H9 (cell line): ENCODE measurements around the gene TFF1. TPM values are rescaled to one million over a fixed set of nuclear protein-coding genes. Genes with fewer than 3 reads are reported as not detected.

ENCODE experiments used
- DNase-seq: peaks from one replicate; pipeline ENCODE4 v3.0.0-alpha.2; 2017
- H2AFZ ChIP-seq: one replicate; pipeline ENCODE4 v1.6.1; 2013; ENCODE audit warnings: mild to moderate bottlenecking, low read length, control low read depth, moderate library complexity
- H2AK5ac ChIP-seq: 2 replicates; pipeline ENCODE4 v1.6.1; 2013; ENCODE audit warnings: low read length, control low read depth, mixed read lengths; ENCODE audit not compliant: insufficient read length
- H2BK120ac ChIP-seq: one replicate; pipeline ENCODE4 v1.6.1; 2013; ENCODE audit warnings: low read depth, mild to moderate bottlenecking, low read length, control low read depth, inconsistent platforms; ENCODE audit not compliant: poor library complexity, severe bottlenecking
- H2BK12ac ChIP-seq: 2 replicates; pipeline ENCODE4 v1.6.1; 2013; ENCODE audit warnings: low read length, control low read depth, mixed read lengths, low read depth; ENCODE audit not compliant: insufficient read length
- H2BK15ac ChIP-seq: 2 replicates; pipeline ENCODE4 v1.6.1; 2013; ENCODE audit warnings: low read depth, low read length, control low read depth
- H2BK20ac ChIP-seq: one replicate; pipeline ENCODE4 v1.6.1; 2013; ENCODE audit warnings: low read depth, mild to moderate bottlenecking, low read length, control low read depth, inconsistent platforms; ENCODE audit not compliant: poor library complexity, severe bottlenecking
- H2BK5ac ChIP-seq: 2 replicates; pipeline ENCODE4 v1.6.1; 2013; ENCODE audit warnings: low read length, control low read depth, mixed read lengths; ENCODE audit not compliant: insufficient read length
- H3K14ac ChIP-seq: 2 replicates; pipeline ENCODE4 v1.6.1; 2013; ENCODE audit warnings: low read length, control low read depth; ENCODE audit not compliant: insufficient read depth
- H3K18ac ChIP-seq: 2 replicates; pipeline ENCODE4 v1.6.1; 2013; ENCODE audit warnings: low read depth, mild to moderate bottlenecking, mixed read lengths, low read length, control low read depth; ENCODE audit not compliant: insufficient read length
- H3K23ac ChIP-seq: 2 replicates; pipeline ENCODE4 v1.6.1; 2013; ENCODE audit warnings: low read length, control low read depth, mixed read lengths, low read depth; ENCODE audit not compliant: insufficient read length
- H3K23me2 ChIP-seq: 2 replicates; pipeline ENCODE4 v1.6.1; 2013; ENCODE audit warnings: low read depth, mild to moderate bottlenecking, mixed read lengths, low read length, control low read depth; ENCODE audit not compliant: insufficient read length, poor library complexity, severe bottlenecking
- H3K27ac ChIP-seq: 2 replicates; pipeline ENCODE4 v1.5.1; 2013; ENCODE audit warnings: low read length, control low read depth, mixed read lengths, low read depth; ENCODE audit not compliant: insufficient read length
- H3K27me3 ChIP-seq: 2 replicates; pipeline ENCODE4 v1.6.1; 2013; ENCODE audit warnings: low read length, control low read depth, inconsistent platforms; ENCODE audit not compliant: insufficient read depth
- H3K4ac ChIP-seq: 2 replicates; pipeline ENCODE4 v1.6.1; 2013; ENCODE audit warnings: low read depth, mild to moderate bottlenecking, control low read depth, inconsistent platforms, low read length, moderate library complexity
- H3K4me1 ChIP-seq: 2 replicates; pipeline ENCODE4 v1.6.1; 2013; ENCODE audit warnings: low read length, control low read depth, inconsistent platforms; ENCODE audit not compliant: insufficient read depth
- H3K4me2 ChIP-seq: 2 replicates; pipeline ENCODE4 v1.6.1; 2013; ENCODE audit warnings: low read length, control low read depth, mixed read lengths; ENCODE audit not compliant: insufficient read length, insufficient read depth
- H3K56ac ChIP-seq: 2 replicates; pipeline ENCODE4 v1.6.1; 2013; ENCODE audit warnings: low read depth, mild to moderate bottlenecking, mixed read lengths, low read length, control low read depth; ENCODE audit not compliant: insufficient read length
- H3K79me1 ChIP-seq: 2 replicates; pipeline ENCODE4 v1.6.1; 2013; ENCODE audit warnings: low read depth, mild to moderate bottlenecking, moderate library complexity, low read length, control low read depth, inconsistent platforms; ENCODE audit not compliant: insufficient read depth, poor library complexity, severe bottlenecking
- H3K79me2 ChIP-seq: 2 replicates; pipeline ENCODE4 v1.6.1; 2013; ENCODE audit warnings: low read length, control low read depth, inconsistent platforms; ENCODE audit not compliant: insufficient read depth
- H3K9ac ChIP-seq: 2 replicates; pipeline ENCODE4 v1.6.1; 2013; ENCODE audit warnings: low read length, control low read depth, mixed read lengths; ENCODE audit not compliant: insufficient read length; ENCODE audit errors: extremely low read depth
- H3K9me3 ChIP-seq: one replicate; pipeline ENCODE4 v1.6.1; 2013; ENCODE audit warnings: low read depth, low read length, inconsistent platforms; ENCODE audit not compliant: control insufficient read depth
- H3T11ph ChIP-seq: one replicate; pipeline ENCODE4 v1.6.1; 2013; ENCODE audit warnings: mild to moderate bottlenecking, low read length, control low read depth, inconsistent platforms
- H4K20me1 ChIP-seq: one replicate; pipeline ENCODE4 v1.6.1; 2013; ENCODE audit not compliant: control insufficient read depth, insufficient read length, insufficient read depth
- H4K5ac ChIP-seq: 2 replicates; pipeline ENCODE4 v1.6.1; 2013; ENCODE audit warnings: low read depth, mild to moderate bottlenecking, mixed read lengths, low read length, control low read depth; ENCODE audit not compliant: insufficient read length
- H4K8ac ChIP-seq: replicated peaks from 2 replicates; pipeline ENCODE4 v1.6.1; 2013; ENCODE audit warnings: low read length, control low read depth, mixed read lengths, low read depth; ENCODE audit not compliant: insufficient read length
- H4K91ac ChIP-seq: 2 replicates; pipeline ENCODE4 v1.6.1; 2013; ENCODE audit warnings: low read depth, mild to moderate bottlenecking, moderate library complexity, mixed read lengths, low read length, control low read depth; ENCODE audit not compliant: insufficient read length
- H3K27ac Mint-ChIP-seq, 3 experiments: 2 replicates in 2 of 3; 3 replicates in 1 of 3; pipeline ENCODE4 v1.8.0; 2020 to 2021; ENCODE audit warnings: mixed read lengths in 3 of 3, mild to moderate bottlenecking in 1 of 3, moderate library complexity in 1 of 3
- H3K27me3 Mint-ChIP-seq: 2 replicates; pipeline ENCODE4 v1.8.0; 2021; ENCODE audit warnings: low read depth, mild to moderate bottlenecking, moderate library complexity, mixed read lengths
- H3K36me3 Mint-ChIP-seq, 3 experiments: 2 replicates in 2 of 3; 3 replicates in 1 of 3; pipeline ENCODE4 v1.8.0; 2020 to 2021; ENCODE audit warnings: low read depth in 3 of 3, mixed read lengths in 3 of 3; ENCODE audit not compliant: insufficient read depth in 1 of 3
- H3K4me1 Mint-ChIP-seq, 2 experiments: 2 replicates each; pipeline ENCODE4 v1.8.0; 2020; ENCODE audit warnings: mixed read lengths in 2 of 2
- H3K4me3 Mint-ChIP-seq, 2 experiments: 2 replicates in 1 of 2; 3 replicates in 1 of 2; pipeline ENCODE4 v1.8.0; 2020 to 2021; ENCODE audit warnings: mild to moderate bottlenecking in 2 of 2, mixed read lengths in 2 of 2, moderate library complexity in 1 of 2
- H3K9me3 Mint-ChIP-seq, 2 experiments: 2 replicates in 1 of 2; 3 replicates in 1 of 2; pipeline ENCODE4 v1.8.0; 2020; ENCODE audit warnings: mild to moderate bottlenecking in 2 of 2, mixed read lengths in 2 of 2, moderate library complexity in 1 of 2
- CTCF ChIP-seq: fragments of 200-600 bp; sonication (generic); conservative IDR thresholded peaks from 3 replicates; pipeline ENCODE4 v1.8.0; 2021; ENCODE audit warnings: antibody characterized with exemption, mild to moderate bottlenecking
- WGBS: extraction: QIAGEN DNeasy Blood & Tissue Kit; methylation state at CpG from one replicate; pipeline ENCODE4 v1.1.7; 2013; ENCODE audit warnings: missing lambda C conversion rate, low lambda C conversion rate, mixed read lengths; ENCODE audit not compliant: insufficient read length; ENCODE audit errors: extremely low coverage; 5-methylcytosine and 5-hydroxymethylcytosine counted together
- total RNA-seq: library from RNA; stranded (reverse); gene quantifications from 2 replicates; pipeline ENCODE4 v1.2.1, GENCODE V29; 2021

TFF1 gene
- total RNA-seq, 1 experiment from 2014 or later: not detected

DNA sequence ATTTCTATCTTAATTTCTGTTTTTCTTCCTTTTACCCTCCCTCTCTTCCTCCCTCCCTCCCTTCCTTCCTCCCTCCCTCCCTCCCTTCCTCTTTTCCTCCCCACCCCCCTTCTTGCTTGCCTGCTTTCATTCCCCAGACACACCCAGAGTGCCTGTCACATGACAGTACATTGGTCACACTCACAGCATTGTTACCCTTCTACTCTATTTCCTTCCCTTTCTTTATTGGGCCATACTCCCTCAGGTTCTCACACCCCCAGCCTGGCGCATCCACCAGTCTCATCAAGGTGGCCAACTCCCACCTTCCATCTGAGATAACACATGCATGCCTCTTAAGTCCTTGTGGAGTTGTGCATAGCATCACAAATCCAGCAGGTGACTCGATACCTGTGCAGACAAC is 18.7 kb upstream of the TFF1 start:
- WGBS: no CpG with 5 or more reads among the region's 2 CpGs
- no peak overlapping the region for H3K27ac ChIP-seq
- TF ChIP-seq CTCF: no peak

More for the DNA sequence above, 18.7 kb upstream of the TFF1 start:
- no peaks in the 10 kb centered on the region for H3K23me2 ChIP-seq
- H2BK12ac ChIP-seq: no peak overlapping the region
- no peak overlapping the region for H3K4me2 ChIP-seq
- H3T11ph ChIP-seq: no peak overlapping the region
- H3K18ac ChIP-seq: no peak overlapping the region
- H2BK5ac ChIP-seq: no peak overlapping the region
- H3K4me1 ChIP-seq: peaks cover 6% of the 10 kb centered on the region; the same call in 1 of the 2 replicates
- no peaks in the 10 kb centered on the region for H3K9me3 ChIP-seq
- H4K91ac ChIP-seq: no peak overlapping the region
- H2BK15ac ChIP-seq: no peak overlapping the region
- no peak overlapping the region for H2BK20ac ChIP-seq
- no peak overlapping the region for H3K23ac ChIP-seq
- no peak overlapping the region for H3K56ac ChIP-seq
- no peak overlapping the region for H2AK5ac ChIP-seq
- no peaks in the 10 kb centered on the region for H3K79me1 ChIP-seq
- no peak overlapping the region for H3K4ac ChIP-seq
- H3K79me2 ChIP-seq: no peaks in the 10 kb centered on the region
- H2AFZ ChIP-seq: no peak overlapping the region
- H4K5ac ChIP-seq: no peak overlapping the region
- no peak overlapping the region for H4K8ac ChIP-seq
- H3K27me3 ChIP-seq: no peaks in the 10 kb centered on the region
- Mint-ChIP-seq H3K27me3 (peaks cover 13% of the 10 kb centered on the region), H3K4me1 (peaks cover 36 to 37% of the 10 kb centered on the region in 2 experiments), H3K36me3 (peaks cover 0 to 11% (median 0%) of the 10 kb centered on the region in 3 experiments; a peak in 3 of 7 replicates), H3K4me3 (no peak overlapping the region), H3K9me3 (peaks cover 6 to 18% of the 10 kb centered on the region in 2 experiments), H3K27ac (no peak overlapping the region)
- no peak overlapping the region for H3K14ac ChIP-seq
- DNase-seq: no peak
- no peak overlapping the region for H3K9ac ChIP-seq
- peaks cover 2% of the 10 kb centered on the region for H4K20me1 ChIP-seq
- no peak overlapping the region for H2BK120ac ChIP-seq
